B cell (primary cell): ENCODE results near the gene CCDC136. TPM values are rescaled to one million over a fixed set of nuclear protein-coding genes. Genes with fewer than 3 reads are reported as not detected.

Experiments used
- ATAC-seq: fragments of 200-7000 bp; cut with Tn5 transposase; one replicate; pipeline ENCODE4 v1.10.0; 2021; ENCODE audit warnings: low read depth, mild to moderate bottlenecking, moderate number of reproducible peaks, moderate library complexity
- CTCF ChIA-PET: fragments of 350-600 bp; sonication (Branson Sonifier 250); formaldehyde crosslinking; loops from one replicate; lab custom pipeline; 2021; ENCODE audit warnings: antibody characterized with exemption, inconsistent platforms; lab: Charles Lee
- POLR2A ChIA-PET: fragments of 350-600 bp; sonication (Branson Sonifier 250); formaldehyde crosslinking; loops from one replicate; lab custom pipeline; 2021; ENCODE audit warnings: antibody characterized with exemption; lab: Charles Lee
- DNase-seq: peaks from one replicate; pipeline ENCODE4 v3.0.0; 2013
- H2AFZ ChIP-seq: 2 replicates; pipeline ENCODE4 v1.6.1; 2012; ENCODE audit warnings: mild to moderate bottlenecking, low read depth, low read length; ENCODE audit not compliant: insufficient read depth, poor library complexity, severe bottlenecking
- H3K27ac ChIP-seq, 2 donors: 1 replicate in 1 of 2; 2 replicates in 1 of 2; pipeline ENCODE4 v1.5.1; 2012 to 2013; ENCODE audit warnings: low read length in 2 of 2, mild to moderate bottlenecking in 2 of 2, moderate library complexity in 1 of 2
- H3K27me3 ChIP-seq, 4 experiments: fragments of 200-600 bp in 1 of 4; sonication (generic) in 1 of 4; replicated peaks in 1 of 4; 1 replicate in 2 of 4; 2 replicates in 2 of 4; pipeline versions ENCODE4 v1.6.1 to v1.7.0; 2013 to 2016; ENCODE audit warnings: low read length in 3 of 4, mild to moderate bottlenecking in 2 of 4, mixed read lengths in 1 of 4, moderate library complexity in 1 of 4; ENCODE audit not compliant: insufficient read depth in 4 of 4, control insufficient read depth in 3 of 4; ENCODE audit errors: control extremely low read depth in 1 of 4
- H3K36me3 ChIP-seq, 2 experiments: replicated peaks in 1 of 2; 1 replicate in 1 of 2; 2 replicates in 1 of 2; pipeline versions ENCODE4 v1.6.1 to v1.7.1; 2013; ENCODE audit warnings: low read length in 1 of 2; ENCODE audit not compliant: insufficient read depth in 2 of 2, control insufficient read depth in 1 of 2; ENCODE audit errors: control extremely low read depth in 1 of 2, extremely low read depth in 1 of 2
- H3K4me1 ChIP-seq, 2 donors: fragments of 200-600 bp in 1 of 2; sonication (generic) in 1 of 2; 1 replicate in 1 of 2; 2 replicates in 1 of 2; pipeline versions ENCODE4 v1.5.1 to v1.6.1; 2013 to 2017; ENCODE audit warnings: low read length in 2 of 2; ENCODE audit not compliant: control insufficient read depth in 2 of 2, insufficient read depth in 2 of 2
- H3K4me2 ChIP-seq: replicated peaks from 2 replicates; pipeline ENCODE3; 2012; ENCODE audit warnings: mild to moderate bottlenecking, low read depth, low read length; ENCODE audit not compliant: poor library complexity, severe bottlenecking
- H3K4me3 ChIP-seq, 5 experiments: fragments of 200-600 bp in 1 of 5; sonication (generic) in 1 of 5; 1 replicate in 3 of 5; 2 replicates in 2 of 5; pipeline versions ENCODE4 v1.5.1 to v1.7.0; 2011 to 2016; ENCODE audit warnings: low read length in 4 of 5, mild to moderate bottlenecking in 4 of 5, low read depth in 2 of 5, control low read depth in 1 of 5, moderate library complexity in 1 of 5; ENCODE audit not compliant: insufficient read depth in 1 of 5; ENCODE audit errors: control extremely low read depth in 1 of 5, extremely low read depth in 1 of 5
- H3K79me2 ChIP-seq: fragments of 200-600 bp; sonication (generic); one replicate; pipeline ENCODE4 v1.6.0; 2016; ENCODE audit warnings: low read length; ENCODE audit not compliant: control insufficient read depth, insufficient read depth
- H3K9ac ChIP-seq: fragments of 200-600 bp; sonication (generic); 2 replicates; pipeline ENCODE4 v1.6.1; 2017; ENCODE audit warnings: mild to moderate bottlenecking, low read length, moderate library complexity
- H3K9me3 ChIP-seq, 3 donors: one replicate each; pipeline versions ENCODE4 v1.6.1 to v1.7.1; 2013; ENCODE audit warnings: low read length in 2 of 3; ENCODE audit not compliant: control insufficient read depth in 2 of 3, insufficient read depth in 1 of 3; ENCODE audit errors: control extremely low read depth in 1 of 3
- H4K20me1 ChIP-seq: 2 replicates; pipeline ENCODE4 v1.6.0; 2012; ENCODE audit warnings: mild to moderate bottlenecking, low read length; ENCODE audit not compliant: insufficient read depth, control insufficient read depth, poor library complexity, severe bottlenecking
- H3K27ac Mint-ChIP-seq: one replicate; pipeline ENCODE4 v1.8.0; 2021; ENCODE audit warnings: mixed read lengths
- H3K27me3 Mint-ChIP-seq: one replicate; pipeline ENCODE4 v1.8.0; 2021; ENCODE audit warnings: mixed read lengths
- H3K4me1 Mint-ChIP-seq: one replicate; pipeline ENCODE4 v1.8.0; 2021; ENCODE audit warnings: mixed read lengths
- H3K4me3 Mint-ChIP-seq: one replicate; pipeline ENCODE4 v1.8.0; 2021; ENCODE audit warnings: mixed read lengths
- H3K9me3 Mint-ChIP-seq: one replicate; pipeline ENCODE4 v1.8.0; 2022; ENCODE audit warnings: mixed read lengths; ENCODE audit not compliant: insufficient read depth
- EZH2 ChIP-seq: IDR thresholded peaks from 2 replicates; pipeline ENCODE4 v1.6.1; 2012; ENCODE audit warnings: borderline replicate concordance, low read depth, mild to moderate bottlenecking, moderate library complexity, low read length; ENCODE audit not compliant: insufficient read depth, poor library complexity, severe bottlenecking
- WGBS: methylation state at CpG from one replicate; pipeline ENCODE4 v1.1.5; 2013; ENCODE audit warnings: missing lambda C conversion rate; ENCODE audit not compliant: insufficient coverage; 5-methylcytosine and 5-hydroxymethylcytosine counted together
- intact Hi-C: fragments of 100-400 bp; cut with micrococcal nuclease; formaldehyde crosslinking; loops from one replicate; pipeline ENCODE4 v1.10.0; 2022
- polyA plus RNA-seq: library from polyadenylated mRNA; depleted of rRNA; stranded (reverse); fragments of >200 nt; gene quantifications from 2 replicates; pipeline ENCODE4 v1.2.3, GENCODE V29; 2012
- total RNA-seq, 2 donors: library from RNA; stranded (reverse); fragments of 120-200 nt in 1 of 2; gene quantifications; 1 replicate in 1 of 2; 2 replicates in 1 of 2; pipeline versions ENCODE4 v1.2.3 to v1.2.4, GENCODE V29; 2013 to 2022
- TF ChIP-seq, protein P1 (sequence below): fragments of 200-600 bp; IDR thresholded peaks from one replicate; pipeline ENCODE4 v1.8.0; 2022; ENCODE audit warnings: antibody characterized with exemption, mild to moderate bottlenecking

Gene CCDC136
- total and polyA plus RNA-seq, 2 donors (not counting 1 experiment from before 2014, with no cell fraction given), result 2.2 to 13.9 TPM

DNA sequence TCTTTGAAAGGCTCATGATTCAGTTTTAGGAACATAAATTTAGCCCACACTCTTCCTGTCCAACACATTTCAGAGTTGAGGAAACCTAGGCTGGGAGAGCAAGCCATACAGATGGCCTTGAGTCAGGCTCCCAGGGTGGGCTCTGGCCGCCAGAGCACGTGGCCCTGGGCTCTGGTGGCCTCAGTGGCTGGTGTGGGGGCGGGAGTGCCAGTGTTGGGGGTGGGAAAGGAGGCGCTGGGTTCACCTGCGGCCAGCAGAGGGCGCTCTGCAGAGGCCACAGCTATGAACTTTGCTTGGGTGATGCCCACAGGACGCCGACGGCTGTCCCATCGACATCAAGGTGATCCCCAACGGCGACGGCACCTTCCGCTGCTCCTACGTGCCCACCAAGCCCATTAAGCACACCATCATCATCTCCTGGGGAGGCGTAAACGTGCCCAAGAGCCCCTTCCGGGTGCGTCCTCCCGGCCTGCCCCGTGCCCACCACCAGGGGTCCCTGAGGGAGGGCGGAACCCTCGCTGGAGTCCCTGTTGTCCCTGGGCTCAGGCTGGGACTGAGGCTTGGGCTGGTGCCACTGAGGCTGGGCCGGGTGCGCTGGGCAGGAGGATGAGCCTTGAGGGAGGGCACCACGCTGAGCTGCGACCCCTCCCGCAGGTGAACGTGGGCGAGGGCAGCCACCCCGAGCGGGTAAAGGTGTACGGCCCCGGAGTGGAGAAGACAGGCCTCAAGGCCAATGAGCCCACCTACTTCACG, 50.3 kb downstream of the CCDC136 start:
- Histone ChIP-seq H3K9ac (no peak overlapping the region), H3K79me2 (no peaks in the 10 kb centered on the region), H3K27ac (no peak overlapping the region), H3K4me3 (no peak overlapping the region), H3K36me3 (no peaks in the 10 kb centered on the region), H4K20me1 (no peaks in the 10 kb centered on the region), H2AFZ (no peak overlapping the region), H3K4me2 (no peak overlapping the region), H3K4me1 (peaks cover 0 to 11% of the 10 kb centered on the region in 2 donors), H3K9me3 (no peaks in the 10 kb centered on the region), H3K27me3 (no peaks in the 10 kb centered on the region)
- ChIA-PET POLR2A (no interaction called here), CTCF (interaction anchor here (0.9 to 2.9 kb wide), 8 partner anchors 21 to 248 kb away, joined by 3 to 21 read pairs (median 4); partner anchors contain the start of genes ATP6V1F and CCDC136)
- 48% methylated on average over 35 of the region's 35 CpGs for WGBS
- ATAC-seq (peak; percentile 61), DNase-seq (peak; percentile 74)
- Mint-ChIP-seq H3K9me3 (no peaks in the 10 kb centered on the region), H3K4me1 (peaks cover 4% of the 10 kb centered on the region), H3K4me3 (no peak overlapping the region), H3K27ac (no peak overlapping the region), H3K27me3 (no peaks in the 10 kb centered on the region)
- intact Hi-C loops, result loop anchor here (1.0 to 2.0 kb wide), 2 partner anchors 41 to 249 kb away; no protein-coding TSS in a partner anchor
- TF ChIP-seq, protein P1, sequence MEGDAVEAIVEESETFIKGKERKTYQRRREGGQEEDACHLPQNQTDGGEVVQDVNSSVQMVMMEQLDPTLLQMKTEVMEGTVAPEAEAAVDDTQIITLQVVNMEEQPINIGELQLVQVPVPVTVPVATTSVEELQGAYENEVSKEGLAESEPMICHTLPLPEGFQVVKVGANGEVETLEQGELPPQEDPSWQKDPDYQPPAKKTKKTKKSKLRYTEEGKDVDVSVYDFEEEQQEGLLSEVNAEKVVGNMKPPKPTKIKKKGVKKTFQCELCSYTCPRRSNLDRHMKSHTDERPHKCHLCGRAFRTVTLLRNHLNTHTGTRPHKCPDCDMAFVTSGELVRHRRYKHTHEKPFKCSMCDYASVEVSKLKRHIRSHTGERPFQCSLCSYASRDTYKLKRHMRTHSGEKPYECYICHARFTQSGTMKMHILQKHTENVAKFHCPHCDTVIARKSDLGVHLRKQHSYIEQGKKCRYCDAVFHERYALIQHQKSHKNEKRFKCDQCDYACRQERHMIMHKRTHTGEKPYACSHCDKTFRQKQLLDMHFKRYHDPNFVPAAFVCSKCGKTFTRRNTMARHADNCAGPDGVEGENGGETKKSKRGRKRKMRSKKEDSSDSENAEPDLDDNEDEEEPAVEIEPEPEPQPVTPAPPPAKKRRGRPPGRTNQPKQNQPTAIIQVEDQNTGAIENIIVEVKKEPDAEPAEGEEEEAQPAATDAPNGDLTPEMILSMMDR, result peak; percentile 81
- TF ChIP-seq EZH2, result no peak
